Measurements from ENCODE around the gene ZNF17. TPM values are rescaled to one million over a fixed set of nuclear protein-coding genes. Genes with fewer than 3 reads are reported as not detected.

The ZNF17 gene
- total and polyA plus RNA-seq, 2 of the 8 experiments (the other 6 are each of a cell fraction or from before 2014, with no cell fraction given): 3.8 to 10.2 TPM

GRCh38 chr19:57419439-57419838 lies 8.5 kb downstream of the ZNF17 start:
- no peak overlapping the region for H3K23ac ChIP-seq (ENCODE audit: insufficient read length)
- H2BK15ac ChIP-seq (ENCODE audit: low read length): no peak overlapping the region
- no peak overlapping the region for H2BK20ac ChIP-seq (ENCODE audit: low read length)
- H3K79me2 ChIP-seq (ENCODE audit: control insufficient read depth in 1 of 2, insufficient read depth in 2 of 2, low read length in 2 of 2): peaks cover 0 to 2% of the 10 kb centered on the region in 2 experiments; a peak in 1 of 4 replicates
- ChIA-PET CTCF (ENCODE audit: partially characterized antibody) (interaction anchor here (1.5 kb wide), 1 partner anchor 8 kb away, joined by 4 read pairs; no protein-coding TSS in a partner anchor), POLR2A (ENCODE audit: partially characterized antibody) (interaction anchor here (0.5 to 3.1 kb wide), 2 partner anchors 8 to 16 kb away, joined by 3 to 17 read pairs; partner anchors contain the start of gene ZNF749)
- no peaks in the 10 kb centered on the region for H3K27me3 ChIP-seq (replicated peaks in 1 of 4; ENCODE audit: control insufficient read depth in 3 of 4, extremely low read depth in 1 of 4, insufficient read depth in 3 of 4, low read length in 3 of 4)
- H4K91ac ChIP-seq (replicated peaks; ENCODE audit: insufficient read length, low read length): no peak overlapping the region
- no peak overlapping the region for H3K56ac ChIP-seq (replicated peaks; ENCODE audit: insufficient read length, low read depth, low read length)
- peaks cover 5% of the 10 kb centered on the region; the same call in 1 of the 2 replicates for H3K79me1 ChIP-seq (ENCODE audit: low read depth, low read length)
- no peak overlapping the region for H3K9ac ChIP-seq (replicated peaks in 1 of 4; ENCODE audit: extremely low read depth in 1 of 4, low read depth in 3 of 4, low read length in 3 of 4)
- H3K4ac ChIP-seq (replicated peaks; ENCODE audit: insufficient read length, low read depth, low read length): no peak overlapping the region
- no peak overlapping the region for H2BK5ac ChIP-seq (ENCODE audit: low read depth, low read length)
- no peak overlapping the region for H4K8ac ChIP-seq (ENCODE audit: extremely low read depth, insufficient read depth, low read length)
- no peak overlapping the region for H3K18ac ChIP-seq (ENCODE audit: extremely low read depth, low read length)
- H2BK120ac ChIP-seq (replicated peaks; ENCODE audit: low read depth, low read length): no peak overlapping the region
- no peak overlapping the region for H3K27ac ChIP-seq (ENCODE audit: low read depth, low read length)
- H2BK12ac ChIP-seq (ENCODE audit: low read depth, low read length): no peak overlapping the region
- H4K20me1 ChIP-seq (replicated peaks in 1 of 2; ENCODE audit: control insufficient read depth in 1 of 2, insufficient read depth in 2 of 2, low read length in 2 of 2): no peaks in the 10 kb centered on the region
- no peak for FAIRE-seq
- no peak for TF ChIP-seq BCL11A (IDR thresholded peaks at IDR 0.05; ENCODE audit: low read depth in 2 of 2, low read length in 2 of 2)
- no peak for TF ChIP-seq SUZ12 (IDR thresholded peaks at IDR 0.05; ENCODE audit: low read length)
- no peak for TF ChIP-seq TAF7 (optimal IDR thresholded peaks at IDR 0.05; ENCODE audit: borderline replicate concordance, low read depth, low read length)
- TF ChIP-seq JUND (IDR thresholded peaks at IDR 0.05; ENCODE audit: low read length): no peak
- TF ChIP-seq BRCA1 (IDR thresholded peaks at IDR 0.05; ENCODE audit: low read depth, low read length): no peak
- no peak for TF ChIP-seq FOSL1 (IDR thresholded peaks at IDR 0.05; ENCODE audit: insufficient read depth, low read depth, low read length)
- TF ChIP-seq TEAD4 (IDR thresholded peaks at IDR 0.05; ENCODE audit: low read depth, low read length): no peak
- no peak for TF ChIP-seq NANOG (IDR thresholded peaks at IDR 0.05; ENCODE audit: insufficient read depth, low read depth, low read length, poor library complexity, severe bottlenecking)
- no peak for TF ChIP-seq SP1 (IDR thresholded peaks at IDR 0.05; ENCODE audit: low read depth, low read length)
- TF ChIP-seq, protein P1, sequence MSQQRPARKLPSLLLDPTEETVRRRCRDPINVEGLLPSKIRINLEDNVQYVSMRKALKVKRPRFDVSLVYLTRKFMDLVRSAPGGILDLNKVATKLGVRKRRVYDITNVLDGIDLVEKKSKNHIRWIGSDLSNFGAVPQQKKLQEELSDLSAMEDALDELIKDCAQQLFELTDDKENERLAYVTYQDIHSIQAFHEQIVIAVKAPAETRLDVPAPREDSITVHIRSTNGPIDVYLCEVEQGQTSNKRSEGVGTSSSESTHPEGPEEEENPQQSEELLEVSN (IDR thresholded peaks at IDR 0.05): no peak
- TF ChIP-seq SP4 (IDR thresholded peaks at IDR 0.05; ENCODE audit: low read length): no peak
- TF ChIP-seq ASH2L (IDR thresholded peaks at IDR 0.05; ENCODE audit: low read length): no peak
- no peaks in the 10 kb centered on the region for H3K23me2 ChIP-seq (ENCODE audit: low read depth, low read length)
- H3K4me2 ChIP-seq (ENCODE audit: insufficient read depth in 1 of 2, low read depth in 2 of 2, low read length in 2 of 2): no peak overlapping the region
- no peak overlapping the region for H3K4me3 ChIP-seq (ENCODE audit: extremely low read depth in 1 of 4, insufficient read depth in 2 of 4, low read depth in 3 of 4, low read length in 4 of 4)
- H3K36me3 ChIP-seq (ENCODE audit: control insufficient read depth in 2 of 4, insufficient read depth in 4 of 4, low read length in 3 of 4): peaks cover 9 to 25% (median 22%) of the 10 kb centered on the region in 4 experiments
- H2AK5ac ChIP-seq (ENCODE audit: low read depth, low read length): no peak overlapping the region
- H2AFZ ChIP-seq (ENCODE audit: low read length): no peak overlapping the region
- H3K9me3 ChIP-seq (ENCODE audit: insufficient read depth in 2 of 2, low read depth in 1 of 2, low read length in 1 of 2): no peaks in the 10 kb centered on the region; a peak in 1 of 4 replicates
- no peak for DNase-seq (ENCODE audit: low read depth in 1 of 2, low spot score in 2 of 2)
- no peaks in the 10 kb centered on the region for H3K4me1 ChIP-seq (replicated peaks in 1 of 4; ENCODE audit: control insufficient read depth in 3 of 4, insufficient read depth in 4 of 4, low read length in 3 of 4)
- H4K5ac ChIP-seq (ENCODE audit: insufficient read length, low read depth, low read length): no peak overlapping the region
- H3K14ac ChIP-seq (ENCODE audit: insufficient read length): no peak overlapping the region
- WGBS, 2 experiments (ENCODE audit: extremely low coverage in 1 of 2, insufficient coverage in 1 of 2, insufficient read length in 1 of 2, insufficient replicate concordance in 2 of 2, low coverage in 1 of 2, low lambda C conversion rate in 2 of 2, missing lambda C conversion rate in 1 of 2): 91% methylated on average over 4 of the region's 4 CpGs; no CpG with 5 or more reads in 1 of the 2 experiments
